ENCODE results near the gene MTRR.

- TF ChIP-seq, protein P1, sequence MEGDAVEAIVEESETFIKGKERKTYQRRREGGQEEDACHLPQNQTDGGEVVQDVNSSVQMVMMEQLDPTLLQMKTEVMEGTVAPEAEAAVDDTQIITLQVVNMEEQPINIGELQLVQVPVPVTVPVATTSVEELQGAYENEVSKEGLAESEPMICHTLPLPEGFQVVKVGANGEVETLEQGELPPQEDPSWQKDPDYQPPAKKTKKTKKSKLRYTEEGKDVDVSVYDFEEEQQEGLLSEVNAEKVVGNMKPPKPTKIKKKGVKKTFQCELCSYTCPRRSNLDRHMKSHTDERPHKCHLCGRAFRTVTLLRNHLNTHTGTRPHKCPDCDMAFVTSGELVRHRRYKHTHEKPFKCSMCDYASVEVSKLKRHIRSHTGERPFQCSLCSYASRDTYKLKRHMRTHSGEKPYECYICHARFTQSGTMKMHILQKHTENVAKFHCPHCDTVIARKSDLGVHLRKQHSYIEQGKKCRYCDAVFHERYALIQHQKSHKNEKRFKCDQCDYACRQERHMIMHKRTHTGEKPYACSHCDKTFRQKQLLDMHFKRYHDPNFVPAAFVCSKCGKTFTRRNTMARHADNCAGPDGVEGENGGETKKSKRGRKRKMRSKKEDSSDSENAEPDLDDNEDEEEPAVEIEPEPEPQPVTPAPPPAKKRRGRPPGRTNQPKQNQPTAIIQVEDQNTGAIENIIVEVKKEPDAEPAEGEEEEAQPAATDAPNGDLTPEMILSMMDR (IDR thresholded peaks at IDR 0.05 in 2 of 3, conservative IDR thresholded peaks at IDR 0.05 in 1 of 3; ENCODE audit: insufficient read depth in 2 of 3, low read depth in 1 of 3, low read length in 3 of 3), result peak; percentile 54 to 66 (median 54); a peak in 5 of 6 replicates
- TF ChIP-seq ZNF695 (CRISPR knock-in tag; IDR thresholded peaks at IDR 0.05), result no peak
- no peak for TF ChIP-seq SMAD1 (IDR thresholded peaks at IDR 0.05; ENCODE audit: low read depth, low read length, partially characterized antibody)
- TF ChIP-seq POLR2AphosphoS5 (IDR thresholded peaks at IDR 0.05; ENCODE audit: control insufficient read depth, insufficient read depth, low read depth, low read length), result no peak
- TF ChIP-seq ARID3A (IDR thresholded peaks at IDR 0.05; ENCODE audit: borderline replicate concordance, low read depth, low read length), result no peak
- no peak for TF ChIP-seq HMGN3 (IDR thresholded peaks at IDR 0.05; ENCODE audit: borderline replicate concordance, extremely low read depth, insufficient read length, low read depth, low read length)
- no peak for TF ChIP-seq SP1 (CRISPR knock-in tag; IDR thresholded peaks at IDR 0.05)
- TF ChIP-seq, protein P2, sequence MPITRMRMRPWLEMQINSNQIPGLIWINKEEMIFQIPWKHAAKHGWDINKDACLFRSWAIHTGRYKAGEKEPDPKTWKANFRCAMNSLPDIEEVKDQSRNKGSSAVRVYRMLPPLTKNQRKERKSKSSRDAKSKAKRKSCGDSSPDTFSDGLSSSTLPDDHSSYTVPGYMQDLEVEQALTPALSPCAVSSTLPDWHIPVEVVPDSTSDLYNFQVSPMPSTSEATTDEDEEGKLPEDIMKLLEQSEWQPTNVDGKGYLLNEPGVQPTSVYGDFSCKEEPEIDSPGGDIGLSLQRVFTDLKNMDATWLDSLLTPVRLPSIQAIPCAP (CRISPR knock-in tag; IDR thresholded peaks at IDR 0.05; ENCODE audit: borderline replicate concordance), result no peak
- no peak for TF ChIP-seq TAF1 (IDR thresholded peaks at IDR 0.05; ENCODE audit: control insufficient read depth, extremely low read depth, insufficient read depth, low read length, severe bottlenecking)
- TF ChIP-seq CC2D1A (IDR thresholded peaks at IDR 0.05), result no peak
- TF ChIP-seq SETDB1 (IDR thresholded peaks at IDR 0.05; ENCODE audit: low read length), result no peak
- TF ChIP-seq ESRRA (IDR thresholded peaks at IDR 0.05; ENCODE audit: borderline replicate concordance, low read depth), result no peak
Measured at GRCh38 chr5:7897014-7897600, 28.2 kb downstream of the MTRR start.

Data from K562 (cell line).